Testis (tissue), 2 donors: Measurements from ENCODE around the gene RBKS.

ENCODE experiments used
- POLR2A ChIP-seq: fragments of 450-650 bp; IDR thresholded peaks from one replicate; pipeline ENCODE4 v1.6.1; 2017; ENCODE audit warnings: antibody characterized with exemption, mild to moderate bottlenecking, moderate library complexity
- TF ChIP-seq, protein P1 (sequence below), 3 experiments: fragments of 450-650 bp in 2 of 3; fragments of 200-600 bp in 1 of 3; sonication (generic) in 1 of 3; IDR thresholded peaks; one replicate each; pipeline ENCODE4 v1.5.1; 2016 to 2019; ENCODE audit warnings: antibody characterized with exemption in 3 of 3, mild to moderate bottlenecking in 2 of 3, moderate library complexity in 1 of 3

DNA sequence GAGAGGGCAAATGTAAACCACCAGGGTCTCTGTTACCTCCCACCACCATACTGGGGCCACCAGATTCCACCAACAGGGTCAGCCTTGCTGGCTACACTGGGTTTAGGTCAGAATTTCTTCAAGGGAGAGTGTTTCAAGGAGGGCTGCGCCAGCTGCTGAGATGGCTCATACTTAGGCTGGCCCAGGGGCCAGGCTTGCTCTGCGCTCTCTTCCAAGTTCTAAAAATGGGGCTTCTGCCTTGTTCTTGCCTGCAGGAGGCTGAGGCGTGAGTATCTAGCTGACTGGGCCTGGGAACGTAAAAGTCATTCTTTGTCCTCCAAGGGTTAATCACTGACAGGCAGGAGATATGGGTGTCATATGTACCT is 90.6 kb downstream of the RBKS start:
- TF ChIP-seq, protein P1, sequence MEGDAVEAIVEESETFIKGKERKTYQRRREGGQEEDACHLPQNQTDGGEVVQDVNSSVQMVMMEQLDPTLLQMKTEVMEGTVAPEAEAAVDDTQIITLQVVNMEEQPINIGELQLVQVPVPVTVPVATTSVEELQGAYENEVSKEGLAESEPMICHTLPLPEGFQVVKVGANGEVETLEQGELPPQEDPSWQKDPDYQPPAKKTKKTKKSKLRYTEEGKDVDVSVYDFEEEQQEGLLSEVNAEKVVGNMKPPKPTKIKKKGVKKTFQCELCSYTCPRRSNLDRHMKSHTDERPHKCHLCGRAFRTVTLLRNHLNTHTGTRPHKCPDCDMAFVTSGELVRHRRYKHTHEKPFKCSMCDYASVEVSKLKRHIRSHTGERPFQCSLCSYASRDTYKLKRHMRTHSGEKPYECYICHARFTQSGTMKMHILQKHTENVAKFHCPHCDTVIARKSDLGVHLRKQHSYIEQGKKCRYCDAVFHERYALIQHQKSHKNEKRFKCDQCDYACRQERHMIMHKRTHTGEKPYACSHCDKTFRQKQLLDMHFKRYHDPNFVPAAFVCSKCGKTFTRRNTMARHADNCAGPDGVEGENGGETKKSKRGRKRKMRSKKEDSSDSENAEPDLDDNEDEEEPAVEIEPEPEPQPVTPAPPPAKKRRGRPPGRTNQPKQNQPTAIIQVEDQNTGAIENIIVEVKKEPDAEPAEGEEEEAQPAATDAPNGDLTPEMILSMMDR (IDR thresholded peaks at IDR 0.05), result no peak
- no peak for TF ChIP-seq POLR2A
